GM18498 (cell line): ENCODE results near the gene CNTN4.

Experiments
- ATAC-seq: cut with Tn5 transposase; IDR thresholded peaks from one replicate; pipeline ENCODE4 v1.9.1; 2021; ENCODE audit warnings: mild to moderate bottlenecking, moderate library complexity; ENCODE audit not compliant: unreplicated experiment

The CNTN4 gene

GRCh38 chr3:2657971-2658370, 559.3 kb downstream of the CNTN4 start:
- ATAC-seq, result no peak

GRCh38 chr3:2659896-2660295, 561.2 kb downstream of the CNTN4 start:
- ATAC-seq, result no peak

- ATAC-seq, result no peak
Observed at GRCh38 chr3:2661078-2661477, 562.4 kb downstream of the CNTN4 start.

GRCh38 chr3:2677501-2677900, 578.8 kb downstream of the CNTN4 start:
- no peak for ATAC-seq

GRCh38 chr3:2680236-2680635, 581.6 kb downstream of the CNTN4 start:
- no peak for ATAC-seq

- ATAC-seq, result no peak
Observed at GRCh38 chr3:2684046-2684445, 585.4 kb downstream of the CNTN4 start.

DNA sequence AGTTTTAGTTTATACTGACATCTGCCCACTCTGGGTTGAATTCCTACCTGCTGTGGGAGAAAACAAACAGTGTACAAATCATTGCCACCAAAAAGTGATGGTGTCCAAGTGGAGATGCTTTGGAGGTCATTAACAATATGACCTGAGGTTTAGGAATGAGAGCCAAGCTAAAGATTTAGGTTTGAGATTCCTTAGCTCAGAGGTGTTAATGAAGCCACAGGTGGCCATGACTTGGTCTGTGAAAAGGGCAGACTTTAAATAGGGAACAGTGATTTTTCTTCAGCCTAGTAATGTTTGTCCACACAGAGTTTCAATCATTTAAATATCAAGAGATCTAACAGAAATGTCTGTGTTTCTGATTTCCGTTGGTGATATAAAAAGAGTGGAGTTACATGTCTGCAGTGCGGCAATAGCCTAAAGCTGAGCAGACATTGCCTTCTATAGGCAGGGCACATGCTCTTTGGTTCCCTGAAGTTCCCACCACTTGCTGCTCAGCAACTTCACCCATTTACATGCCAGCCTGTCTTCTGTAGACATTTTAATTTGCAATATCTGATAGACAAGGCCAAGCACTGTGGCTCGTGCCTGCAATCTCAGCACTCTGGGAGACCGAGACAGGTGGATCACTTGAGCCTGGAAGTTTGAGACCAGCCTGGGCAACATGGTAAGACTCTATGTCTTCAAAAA, 588.3 kb downstream of the CNTN4 start:
- ATAC-seq, result no peak

GRCh38 chr3:2697589-2697988, 598.9 kb downstream of the CNTN4 start:
- ATAC-seq, result no peak

DNA sequence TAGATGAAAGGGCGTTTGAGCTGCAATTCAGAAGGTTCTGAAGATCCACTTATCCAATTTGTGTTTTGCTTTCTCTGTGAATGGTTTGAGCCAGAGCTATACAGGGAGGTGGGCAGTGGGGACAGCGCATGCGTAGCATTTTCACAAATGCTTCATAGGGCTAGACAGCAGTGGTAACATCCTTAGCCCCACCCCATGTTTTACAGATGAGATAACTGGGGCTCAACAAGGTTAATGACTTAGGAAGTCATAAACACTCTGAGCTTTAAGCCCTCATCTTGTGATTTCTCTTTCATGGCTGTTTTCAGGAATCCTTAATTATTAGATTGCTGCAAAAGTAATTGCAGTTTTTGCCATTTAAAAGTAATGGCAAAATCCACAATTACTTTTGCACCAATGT, 602.8 kb downstream of the CNTN4 start:
- no peak for ATAC-seq

DNA sequence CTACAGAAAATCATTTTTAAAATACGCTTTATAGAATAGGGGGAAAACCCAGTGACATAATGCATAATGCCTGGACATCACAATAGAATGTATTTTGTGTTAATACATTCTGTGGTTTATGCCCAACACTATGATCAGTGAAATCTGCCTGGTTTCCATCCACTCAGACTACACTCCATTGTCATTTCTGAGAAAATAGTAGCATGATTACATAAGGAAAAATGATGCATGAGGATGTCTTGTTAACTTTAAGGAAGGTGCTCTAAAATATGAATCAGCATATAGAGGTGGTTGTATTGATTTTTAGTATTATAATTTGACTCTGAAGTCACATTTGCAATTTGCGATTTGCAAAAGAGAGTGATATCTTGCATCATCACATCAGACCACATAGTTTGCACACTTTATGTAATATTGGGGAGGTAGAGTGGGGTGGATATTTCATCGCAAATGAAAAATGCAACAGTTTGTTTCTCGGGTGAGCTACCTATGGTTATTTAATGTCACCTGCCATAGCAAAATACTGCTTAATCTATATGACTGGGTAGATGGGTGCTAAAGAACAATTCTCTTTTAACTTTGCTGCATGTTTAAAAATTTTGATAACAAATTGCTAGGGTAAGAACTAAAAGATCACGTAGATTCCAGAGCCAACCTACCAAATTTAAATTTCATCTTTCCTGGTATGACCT, 607.6 kb downstream of the CNTN4 start:
- no peak for ATAC-seq

- ATAC-seq, result no peak
Observed at GRCh38 chr3:2706836-2707210, 608.2 kb downstream of the CNTN4 start.

- ATAC-seq, result no peak
Observed at GRCh38 chr3:2711081-2711480, 612.4 kb downstream of the CNTN4 start.

DNA sequence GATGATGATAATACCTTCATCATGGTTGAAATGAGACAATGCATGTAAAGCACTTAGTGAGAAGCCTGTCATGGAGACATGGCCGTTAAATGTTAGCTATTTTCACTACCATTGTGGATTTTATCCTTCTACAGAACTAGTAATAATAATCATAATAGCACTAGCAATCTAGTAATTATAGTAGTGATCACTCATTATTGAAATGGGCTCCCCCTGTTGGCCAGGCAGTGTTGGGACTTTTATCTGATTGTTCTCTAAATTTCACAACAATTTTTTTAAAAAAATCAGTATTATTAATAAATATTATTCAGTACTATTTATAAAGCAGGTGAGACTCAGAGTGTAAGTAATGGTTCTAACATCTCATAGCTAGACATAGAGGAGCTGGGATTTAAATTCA, 615.3 kb downstream of the CNTN4 start:
- no peak for ATAC-seq

DNA sequence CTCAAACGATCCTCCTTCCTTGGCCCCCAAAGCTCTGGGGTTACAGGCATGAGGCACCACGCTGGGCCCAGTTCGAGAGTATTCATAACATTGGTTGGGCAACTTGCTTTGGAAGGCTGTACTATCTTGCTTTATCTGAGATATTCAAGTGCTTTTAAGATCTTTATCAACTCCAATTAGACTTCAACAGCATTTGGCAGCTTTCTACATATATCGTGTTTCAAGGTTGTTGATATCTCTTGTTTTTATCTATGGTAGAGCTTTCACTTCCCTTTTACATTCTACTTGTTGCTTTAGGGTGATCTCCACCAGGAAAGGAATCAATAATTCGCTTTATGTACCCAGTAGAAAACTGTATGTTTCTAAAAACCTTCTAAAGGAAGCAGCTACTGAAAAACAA, 616.2 kb downstream of the CNTN4 start:
- no peak for ATAC-seq

GRCh38 chr3:2727101-2727500, 628.4 kb downstream of the CNTN4 start:
- no peak for ATAC-seq

- ATAC-seq, result no peak
Observed at GRCh38 chr3:2727610-2728318, 629.1 kb downstream of the CNTN4 start.

- no peak for ATAC-seq
Observed at GRCh38 chr3:2731843-2732242, 633.2 kb downstream of the CNTN4 start.

- ATAC-seq, result no peak
Observed at GRCh38 chr3:2735392-2735894, 636.8 kb downstream of the CNTN4 start.

GRCh38 chr3:2741516-2741915, 642.9 kb downstream of the CNTN4 start:
- no peak for ATAC-seq

GRCh38 chr3:2765002-2765579, 666.4 kb downstream of the CNTN4 start:
- peak; percentile 74 for ATAC-seq

DNA sequence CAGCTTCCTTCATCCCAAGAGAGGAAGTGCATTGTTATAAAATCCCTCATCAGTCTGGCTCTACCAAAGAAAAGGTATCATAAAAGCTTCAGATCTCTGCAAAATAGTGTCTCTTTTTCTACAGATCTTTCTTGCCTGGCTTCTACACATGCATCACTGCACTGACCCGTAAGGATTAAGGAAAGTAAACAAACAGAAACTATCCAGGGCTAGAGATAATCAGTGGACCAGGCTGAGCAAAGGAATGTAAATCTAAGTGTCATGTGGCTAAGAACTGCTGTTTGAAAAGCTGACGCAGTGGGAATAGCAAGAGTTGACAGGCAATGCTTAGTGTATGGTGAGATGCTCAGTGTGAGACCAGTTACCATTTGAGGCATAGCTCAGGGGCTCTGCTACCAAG, 671.8 kb downstream of the CNTN4 start:
- no peak for ATAC-seq

DNA sequence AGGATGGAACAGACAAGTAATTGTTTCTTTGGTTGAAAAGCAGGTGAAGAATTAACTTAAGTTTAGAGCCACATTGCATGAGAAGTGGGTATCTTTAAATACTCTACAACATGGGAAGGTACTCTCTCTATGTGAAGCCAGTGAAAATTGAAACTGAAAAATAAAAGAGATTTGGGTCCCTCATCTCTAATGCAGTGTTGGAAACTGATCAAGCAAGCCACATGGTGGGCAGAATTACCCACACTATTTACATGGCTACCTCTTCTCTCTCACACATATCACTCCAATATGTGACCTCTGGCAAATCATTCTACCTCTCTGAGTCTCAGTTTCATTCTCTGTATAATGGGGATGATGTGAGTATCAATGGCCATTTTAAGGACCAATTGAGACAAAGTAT, 672.5 kb downstream of the CNTN4 start:
- peak; percentile 79 for ATAC-seq
